Stimulated activated CD8-positive, alpha-beta memory T cell treated with anti-CD3 and anti-CD28 coated beads, Interleukin-7, amount 100 ng/mL, for 48 hours (primary cell): Measurements from ENCODE around the gene TPT1.
"Not testable (repeated sequence)": the region's sequence is repeated elsewhere in the genome, so short reads cannot be mapped to it uniquely, and the experiment has no call there.

ENCODE experiments used
- DNase-seq, 2 donors: peaks; one replicate each; pipeline ENCODE4 v3.0.0-alpha.2; 2020; ENCODE audit warnings: low read depth in 1 of 2; ENCODE audit errors: extremely low read depth in 1 of 2

Gene TPT1

GRCh38 chr13:45368005-45368404, 27.0 kb upstream of the TPT1 start:
- peak in 1 of 2 donors; percentile 20 for DNase-seq

- peak; percentile 70 to 96 for DNase-seq
Observed at GRCh38 chr13:45367358-45367757, 26.4 kb upstream of the TPT1 start.

GRCh38 chr13:45365558-45365885, 24.5 kb upstream of the TPT1 start:
- DNase-seq, result no peak

- DNase-seq, result no peak
Observed at GRCh38 chr13:45364876-45365557, 24.0 kb upstream of the TPT1 start.

GRCh38 chr13:45362939-45363338, 22.0 kb upstream of the TPT1 start:
- peak in 1 of 2 donors; percentile 5 for DNase-seq

GRCh38 chr13:45361596-45362206, 20.7 kb upstream of the TPT1 start:
- DNase-seq, result no peak

GRCh38 chr13:45356966-45357672, 16.1 kb upstream of the TPT1 start:
- no peak for DNase-seq

- no peak for DNase-seq
Observed at GRCh38 chr13:45353895-45354294, 12.9 kb upstream of the TPT1 start.

GRCh38 chr13:45352031-45352430, 11.0 kb upstream of the TPT1 start:
- DNase-seq, result no peak

- DNase-seq, result no peak
Observed at GRCh38 chr13:45350152-45350551, 9.2 kb upstream of the TPT1 start.

- DNase-seq, result no peak
Observed at GRCh38 chr13:45349438-45349837, 8.5 kb upstream of the TPT1 start.

- not testable (repeated sequence) for DNase-seq
Observed at GRCh38 chr13:45344064-45344463, 3.1 kb upstream of the TPT1 start.

- not testable (repeated sequence) for DNase-seq
Observed at GRCh38 chr13:45343102-45343501, 2.1 kb upstream of the TPT1 start.

- not testable (repeated sequence) for DNase-seq
Observed at GRCh38 chr13:45342668-45343067, 1.7 kb upstream of the TPT1 start.

GRCh38 chr13:45341799-45342500, 967 bp upstream of the TPT1 start:
- DNase-seq, result no peak

GRCh38 chr13:45340422-45341033, 455 bp downstream of the TPT1 start:
- DNase-seq, result peak; percentile 66 to 77

- no peak for DNase-seq
Observed at GRCh38 chr13:45339867-45340266, 1.1 kb downstream of the TPT1 start.

GRCh38 chr13:45339399-45339798, 1.6 kb downstream of the TPT1 start:
- no peak for DNase-seq

- DNase-seq, result no peak
Observed at GRCh38 chr13:45337803-45338202, 3.2 kb downstream of the TPT1 start.

GRCh38 chr13:45337395-45337794, 3.6 kb downstream of the TPT1 start:
- DNase-seq, result no peak
